ENCODE data around the gene MAFG. TPM values are rescaled to one million over a fixed set of nuclear protein-coding genes. Genes with fewer than 3 reads are reported as not detected.

MAFG gene
- total and polyA plus RNA-seq, 2 of the 13 experiments (the other 11 are each of a cell fraction or from before 2014, with no cell fraction given): 14.5 to 20.0 TPM

DNA sequence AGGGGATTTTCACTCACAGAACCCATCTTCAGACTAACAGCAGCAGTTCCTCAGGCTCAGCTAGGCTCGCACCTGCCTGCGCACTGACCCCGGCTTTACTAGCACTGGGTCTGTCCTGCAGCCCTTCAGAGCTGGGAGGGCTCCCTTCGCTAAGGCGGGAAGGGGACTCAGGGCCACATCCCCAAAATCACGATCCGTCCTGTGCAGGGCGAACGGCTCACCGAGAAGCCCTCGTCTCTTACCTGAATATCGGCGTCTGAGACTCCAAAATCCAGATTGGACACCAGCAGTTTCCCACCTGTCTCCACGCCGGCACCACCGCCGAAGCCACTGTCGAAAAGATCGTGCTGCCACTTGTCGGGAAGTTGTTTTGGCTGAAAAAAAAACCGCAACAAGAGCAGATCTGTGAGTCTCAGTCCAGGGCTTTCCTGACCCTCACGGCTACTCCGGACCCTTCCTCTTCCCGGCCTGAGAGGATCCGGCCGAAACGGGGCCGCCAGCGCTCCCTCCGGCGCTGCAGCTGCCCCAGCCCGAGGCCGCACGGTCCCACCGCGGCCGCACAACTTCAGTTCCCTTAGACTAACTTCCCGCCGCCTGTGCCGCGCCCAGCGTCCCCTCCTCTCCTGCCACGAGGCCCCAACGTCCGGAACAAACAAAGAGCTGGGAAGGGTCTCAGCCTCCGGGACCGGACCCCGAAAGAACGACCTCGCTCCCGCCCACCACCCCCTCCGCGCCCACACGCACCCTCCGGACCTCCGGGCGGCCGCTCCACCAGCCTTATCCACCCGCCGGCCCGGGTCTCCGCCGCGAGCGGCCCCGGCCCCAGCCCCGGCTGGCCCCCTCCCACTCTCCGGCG, 36.9 kb downstream of the MAFG start (continued):
- TF ChIP-seq ZNF746 (CRISPR knock-in tag; IDR thresholded peaks at IDR 0.05) (0 out of 2 replicates have a peak, but pooled peaks have one; percentile 34), AGO1 (IDR thresholded peaks at IDR 0.05; ENCODE audit: low read depth, low read length, poor library complexity, severe bottlenecking) (no peak), ZBTB20 (CRISPR knock-in tag; IDR thresholded peaks at IDR 0.05; ENCODE audit: borderline replicate concordance, low read depth) (peak; percentile 41; the same call in 1 of the 2 replicates), HMG20B (CRISPR knock-in tag; conservative IDR thresholded peaks at IDR 0.05) (no peak), POGK (CRISPR knock-in tag; conservative IDR thresholded peaks at IDR 0.05) (peak; percentile 33; the same call in 1 of the 2 replicates), ZMAT3 (CRISPR knock-in tag; conservative IDR thresholded peaks at IDR 0.05) (no peak), ISX (CRISPR knock-in tag; conservative IDR thresholded peaks at IDR 0.05) (no peak; the same call in 1 of the 2 replicates), PHF20 (CRISPR knock-in tag; IDR thresholded peaks at IDR 0.05) (no peak), IRX3 (CRISPR knock-in tag; IDR thresholded peaks at IDR 0.05; ENCODE audit: borderline replicate concordance, low read depth) (no peak), UBTF (CRISPR knock-in tag; IDR thresholded peaks at IDR 0.05) (peak; percentile 67), ZNF788 (CRISPR knock-in tag; IDR thresholded peaks at IDR 0.05; ENCODE audit: borderline replicate concordance) (no peak), SNAPC2 (CRISPR knock-in tag; IDR thresholded peaks at IDR 0.05) (no peak), HNF4A (CRISPR knock-in tag; IDR thresholded peaks at IDR 0.05) (no peak)
- TF ChIP-seq, protein P1, sequence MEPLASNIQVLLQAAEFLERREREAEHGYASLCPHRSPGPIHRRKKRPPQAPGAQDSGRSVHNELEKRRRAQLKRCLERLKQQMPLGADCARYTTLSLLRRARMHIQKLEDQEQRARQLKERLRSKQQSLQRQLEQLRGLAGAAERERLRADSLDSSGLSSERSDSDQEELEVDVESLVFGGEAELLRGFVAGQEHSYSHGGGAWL (CRISPR knock-in tag; IDR thresholded peaks at IDR 0.05): no peak
- TF ChIP-seq, protein P2, sequence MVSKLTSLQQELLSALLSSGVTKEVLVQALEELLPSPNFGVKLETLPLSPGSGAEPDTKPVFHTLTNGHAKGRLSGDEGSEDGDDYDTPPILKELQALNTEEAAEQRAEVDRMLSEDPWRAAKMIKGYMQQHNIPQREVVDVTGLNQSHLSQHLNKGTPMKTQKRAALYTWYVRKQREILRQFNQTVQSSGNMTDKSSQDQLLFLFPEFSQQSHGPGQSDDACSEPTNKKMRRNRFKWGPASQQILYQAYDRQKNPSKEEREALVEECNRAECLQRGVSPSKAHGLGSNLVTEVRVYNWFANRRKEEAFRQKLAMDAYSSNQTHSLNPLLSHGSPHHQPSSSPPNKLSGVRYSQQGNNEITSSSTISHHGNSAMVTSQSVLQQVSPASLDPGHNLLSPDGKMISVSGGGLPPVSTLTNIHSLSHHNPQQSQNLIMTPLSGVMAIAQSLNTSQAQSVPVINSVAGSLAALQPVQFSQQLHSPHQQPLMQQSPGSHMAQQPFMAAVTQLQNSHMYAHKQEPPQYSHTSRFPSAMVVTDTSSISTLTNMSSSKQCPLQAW (CRISPR knock-in tag; IDR thresholded peaks at IDR 0.05): no peak
- TF ChIP-seq, protein P3, sequence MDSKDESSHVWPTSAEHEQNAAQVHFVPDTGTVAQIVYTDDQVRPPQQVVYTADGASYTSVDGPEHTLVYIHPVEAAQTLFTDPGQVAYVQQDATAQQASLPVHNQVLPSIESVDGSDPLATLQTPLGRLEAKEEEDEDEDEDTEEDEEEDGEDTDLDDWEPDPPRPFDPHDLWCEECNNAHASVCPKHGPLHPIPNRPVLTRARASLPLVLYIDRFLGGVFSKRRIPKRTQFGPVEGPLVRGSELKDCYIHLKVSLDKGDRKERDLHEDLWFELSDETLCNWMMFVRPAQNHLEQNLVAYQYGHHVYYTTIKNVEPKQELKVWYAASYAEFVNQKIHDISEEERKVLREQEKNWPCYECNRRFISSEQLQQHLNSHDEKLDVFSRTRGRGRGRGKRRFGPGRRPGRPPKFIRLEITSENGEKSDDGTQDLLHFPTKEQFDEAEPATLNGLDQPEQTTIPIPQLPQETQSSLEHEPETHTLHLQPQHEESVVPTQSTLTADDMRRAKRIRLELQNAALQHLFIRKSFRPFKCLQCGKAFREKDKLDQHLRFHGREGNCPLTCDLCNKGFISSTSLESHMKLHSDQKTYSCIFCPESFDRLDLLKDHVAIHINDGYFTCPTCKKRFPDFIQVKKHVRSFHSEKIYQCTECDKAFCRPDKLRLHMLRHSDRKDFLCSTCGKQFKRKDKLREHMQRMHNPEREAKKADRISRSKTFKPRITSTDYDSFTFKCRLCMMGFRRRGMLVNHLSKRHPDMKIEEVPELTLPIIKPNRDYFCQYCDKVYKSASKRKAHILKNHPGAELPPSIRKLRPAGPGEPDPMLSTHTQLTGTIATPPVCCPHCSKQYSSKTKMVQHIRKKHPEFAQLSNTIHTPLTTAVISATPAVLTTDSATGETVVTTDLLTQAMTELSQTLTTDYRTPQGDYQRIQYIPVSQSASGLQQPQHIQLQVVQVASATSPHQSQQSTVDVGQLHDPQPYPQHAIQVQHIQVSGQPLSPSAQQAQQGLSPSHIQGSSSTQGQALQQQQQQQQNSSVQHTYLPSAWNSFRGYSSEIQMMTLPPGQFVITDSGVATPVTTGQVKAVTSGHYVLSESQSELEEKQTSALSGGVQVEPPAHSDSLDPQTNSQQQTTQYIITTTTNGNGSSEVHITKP (CRISPR knock-in tag; IDR thresholded peaks at IDR 0.05; ENCODE audit: low read depth): peak; percentile 50; the same call in 1 of the 2 replicates

Data from HepG2 (cell line).